Neural cell (in vitro differentiated cells): ENCODE results near the gene MORF4L2.
"Not testable (repeated sequence)": the region's sequence is repeated elsewhere in the genome, so short reads cannot be mapped to it uniquely, and the experiment has no call there.

ENCODE experiments used
- EZH2 ChIP-seq: fragments of 200-600, 300-800 bp; shearing (Covaris generic), sonication (generic); IDR thresholded peaks from 2 replicates; pipeline ENCODE4 v1.6.1; 2014; ENCODE audit warnings: antibody characterized with exemption, low read length, borderline replicate concordance, mild to moderate bottlenecking; ENCODE audit not compliant: insufficient read depth, poor library complexity, severe bottlenecking
- MXI1 ChIP-seq: fragments of 450-650 bp; conservative IDR thresholded peaks from 2 replicates; pipeline ENCODE4 v1.6.1; 2014; ENCODE audit warnings: antibody characterized with exemption, mild to moderate bottlenecking; ENCODE audit not compliant: poor library complexity, severe bottlenecking
- POLR2AphosphoS5 ChIP-seq: IDR thresholded peaks from 2 replicates; pipeline ENCODE4 v1.6.1; 2012
- TF ChIP-seq, protein P1 (sequence below): fragments of 450-650 bp; IDR thresholded peaks from 2 replicates; pipeline ENCODE4 v1.5.1; 2014; ENCODE audit warnings: antibody characterized with exemption, mild to moderate bottlenecking, moderate library complexity; ENCODE audit not compliant: poor library complexity, severe bottlenecking

DNA sequence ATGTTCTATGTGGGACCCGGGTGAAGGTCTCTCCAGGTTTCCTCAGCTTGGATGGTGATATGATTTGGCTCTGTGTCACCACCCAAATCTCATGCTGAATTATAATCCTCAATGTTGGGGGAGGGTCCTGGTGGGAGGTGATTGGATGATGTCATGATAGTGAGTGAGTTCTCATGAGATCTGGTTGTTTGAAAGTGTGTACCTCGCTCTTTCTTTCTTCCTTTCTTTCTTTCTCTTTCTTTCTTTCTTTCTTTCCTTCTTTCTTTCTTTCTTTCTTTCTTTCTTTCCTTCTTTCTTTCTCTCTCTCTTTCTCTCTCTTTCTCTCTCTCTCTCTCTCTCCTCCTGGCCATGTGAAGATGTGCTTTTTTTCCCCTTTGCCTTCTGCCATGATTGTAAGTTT, 27.0 kb downstream of the MORF4L2 start:
- TF ChIP-seq EZH2, MXI1, POLR2AphosphoS5: not testable (repeated sequence)
- TF ChIP-seq, protein P1, sequence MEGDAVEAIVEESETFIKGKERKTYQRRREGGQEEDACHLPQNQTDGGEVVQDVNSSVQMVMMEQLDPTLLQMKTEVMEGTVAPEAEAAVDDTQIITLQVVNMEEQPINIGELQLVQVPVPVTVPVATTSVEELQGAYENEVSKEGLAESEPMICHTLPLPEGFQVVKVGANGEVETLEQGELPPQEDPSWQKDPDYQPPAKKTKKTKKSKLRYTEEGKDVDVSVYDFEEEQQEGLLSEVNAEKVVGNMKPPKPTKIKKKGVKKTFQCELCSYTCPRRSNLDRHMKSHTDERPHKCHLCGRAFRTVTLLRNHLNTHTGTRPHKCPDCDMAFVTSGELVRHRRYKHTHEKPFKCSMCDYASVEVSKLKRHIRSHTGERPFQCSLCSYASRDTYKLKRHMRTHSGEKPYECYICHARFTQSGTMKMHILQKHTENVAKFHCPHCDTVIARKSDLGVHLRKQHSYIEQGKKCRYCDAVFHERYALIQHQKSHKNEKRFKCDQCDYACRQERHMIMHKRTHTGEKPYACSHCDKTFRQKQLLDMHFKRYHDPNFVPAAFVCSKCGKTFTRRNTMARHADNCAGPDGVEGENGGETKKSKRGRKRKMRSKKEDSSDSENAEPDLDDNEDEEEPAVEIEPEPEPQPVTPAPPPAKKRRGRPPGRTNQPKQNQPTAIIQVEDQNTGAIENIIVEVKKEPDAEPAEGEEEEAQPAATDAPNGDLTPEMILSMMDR = not testable (repeated sequence)
